Kasumi-1 (cell line): ENCODE measurements around the gene MYBBP1A.
A peak's percentile ranks its signal among the peaks of the same experiment; 100 is the strongest.
"Not testable (repeated sequence)": the region's sequence is repeated elsewhere in the genome, so short reads cannot be mapped to it uniquely, and the experiment has no call there.

Experiments used
- DNase-seq, 2 experiments: peaks; one replicate each; lab custom pipeline; 2025; lab: John Stamatoyannopoulos, UW

Gene MYBBP1A

DNA sequence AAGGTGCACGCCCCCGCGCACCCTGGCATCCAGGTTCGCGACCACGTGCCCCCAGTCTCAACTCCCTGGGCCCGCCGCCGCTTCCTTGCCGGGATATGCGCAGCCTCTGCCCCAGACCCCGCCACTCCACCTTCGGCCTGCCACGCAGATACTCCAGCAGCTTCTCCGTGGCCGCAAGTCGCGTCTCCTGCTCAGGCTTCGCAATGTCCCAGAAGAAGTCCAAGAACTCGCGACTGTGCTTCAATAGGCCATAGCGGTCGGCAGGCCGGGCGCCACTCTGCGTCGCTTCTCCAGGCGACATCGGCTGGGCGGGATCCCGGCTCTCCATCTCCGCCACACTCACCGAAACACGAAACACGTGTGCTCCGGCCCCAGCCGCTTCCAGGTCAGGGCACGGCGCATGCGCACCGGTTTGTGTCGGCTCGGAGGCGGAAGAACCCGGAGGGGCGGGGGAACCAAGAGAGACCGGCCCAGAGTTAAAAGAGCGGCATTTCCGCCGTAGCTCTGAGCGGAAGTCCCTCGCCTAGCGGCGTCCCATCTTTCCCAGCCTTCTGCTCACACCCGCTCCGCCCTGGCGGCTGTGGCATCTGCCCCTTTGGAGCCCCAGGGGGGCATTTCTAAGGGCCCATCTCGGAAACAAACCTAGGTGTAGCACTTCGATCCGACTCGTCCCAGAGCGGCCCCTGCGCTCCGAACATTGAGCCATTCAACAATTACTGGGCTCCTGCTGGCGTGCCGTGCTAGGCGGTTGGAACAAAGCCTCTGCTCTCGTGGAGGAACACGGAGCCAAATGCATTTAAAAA lies at the start of gene MYBBP1A:
TSS of gene MYBBP1A (minus strand) at position 388 of the 803 bp plus-strand sequence. CDS start at position 328, 60 bp downstream.
- peak; percentile 85 to 89 for DNase-seq

DNA sequence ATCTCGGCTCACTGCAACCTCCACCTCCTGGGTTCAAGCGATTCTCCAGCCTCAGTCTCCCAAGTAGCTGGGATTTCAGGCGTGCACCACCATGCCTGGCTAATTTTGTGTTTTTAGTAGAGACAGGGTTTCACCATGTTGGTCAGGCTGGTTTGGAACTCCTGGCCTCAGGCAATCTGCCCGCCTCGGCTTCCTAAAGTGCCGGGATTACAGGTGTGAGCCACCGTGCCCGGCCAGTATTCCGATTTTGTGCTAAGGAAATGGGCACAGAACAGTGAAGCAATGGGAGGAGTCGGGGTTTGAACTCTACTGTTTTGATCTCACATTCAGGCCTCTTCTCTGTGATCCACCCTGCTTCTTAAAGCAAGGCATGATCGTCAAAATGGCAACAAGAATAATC lies 49.6 kb upstream of the MYBBP1A start:
- not testable (repeated sequence) for DNase-seq

DNA sequence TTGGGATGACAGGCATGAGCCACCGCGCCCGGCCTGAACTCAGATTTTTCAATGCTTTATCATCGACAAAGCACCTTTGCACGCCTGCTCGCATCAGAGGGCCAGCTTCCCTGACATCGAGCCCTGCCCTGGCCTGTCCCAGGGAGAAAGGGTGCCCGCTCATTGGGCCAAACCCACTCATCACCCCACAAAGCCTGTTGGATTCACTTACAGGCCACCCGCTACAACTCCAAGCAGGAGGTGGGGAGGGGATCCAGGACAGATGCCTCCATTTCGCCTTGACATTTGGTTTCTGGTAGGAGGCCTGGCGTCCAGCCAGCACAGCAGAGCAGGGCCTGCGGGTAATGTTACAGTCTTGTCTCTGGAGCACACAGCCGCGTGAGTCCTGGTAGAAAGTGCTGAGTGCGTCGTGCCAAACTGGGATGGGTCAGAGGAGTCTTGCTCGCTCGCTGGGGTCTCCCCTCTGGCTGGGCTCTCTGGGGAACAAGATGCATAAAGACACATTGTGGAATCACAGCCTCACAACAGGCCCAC lies 49.0 kb upstream of the MYBBP1A start:
- DNase-seq, result no peak

DNA sequence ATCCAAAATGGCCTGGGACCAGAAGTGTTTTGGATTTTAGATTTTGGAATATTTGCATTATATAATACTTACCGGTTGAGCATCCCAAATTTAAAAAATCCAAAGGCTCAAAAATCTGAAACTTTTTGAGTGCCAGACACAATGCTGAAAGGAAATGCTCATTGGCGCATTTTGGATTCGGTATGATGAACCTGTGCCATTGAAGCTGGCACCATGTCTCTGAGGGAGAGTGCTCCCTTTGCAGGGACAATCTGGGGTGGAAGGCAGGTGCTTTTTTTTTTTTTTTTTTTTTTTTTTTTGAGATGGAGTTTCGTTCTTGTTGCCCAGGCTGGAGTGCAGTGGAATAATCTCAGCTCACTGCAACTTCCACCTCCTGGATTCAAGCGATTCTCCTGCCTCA lies 46.9 kb upstream of the MYBBP1A start:
- DNase-seq, result no peak

DNA sequence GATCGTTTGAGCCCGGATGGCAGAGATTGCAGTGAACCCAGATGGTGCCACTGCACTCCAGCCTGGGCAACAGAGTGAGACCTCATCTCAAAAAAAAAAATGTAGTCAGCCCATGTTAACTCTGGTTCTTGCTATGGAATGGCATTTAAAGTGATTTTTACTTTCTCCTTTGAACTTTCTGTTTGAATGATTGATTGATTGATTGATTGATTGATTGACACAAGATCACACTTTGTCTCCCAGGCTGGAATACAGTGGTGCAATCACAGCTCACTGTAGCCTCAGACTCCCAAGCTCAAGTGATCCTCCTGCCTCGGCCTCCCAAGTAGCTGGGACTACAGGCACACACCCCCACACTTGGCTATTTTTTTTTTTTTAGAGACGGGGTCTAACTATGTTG lies 46.1 kb upstream of the MYBBP1A start:
- DNase-seq, result no peak

GRCh38 chr17:4600563-4600962 lies 45.4 kb upstream of the MYBBP1A start:
- DNase-seq, result no peak

- DNase-seq, result no peak
Observed at GRCh38 chr17:4599505-4600281, 44.5 kb upstream of the MYBBP1A start.

GRCh38 chr17:4598776-4599504 lies 43.8 kb upstream of the MYBBP1A start:
- DNase-seq, result no peak

DNA sequence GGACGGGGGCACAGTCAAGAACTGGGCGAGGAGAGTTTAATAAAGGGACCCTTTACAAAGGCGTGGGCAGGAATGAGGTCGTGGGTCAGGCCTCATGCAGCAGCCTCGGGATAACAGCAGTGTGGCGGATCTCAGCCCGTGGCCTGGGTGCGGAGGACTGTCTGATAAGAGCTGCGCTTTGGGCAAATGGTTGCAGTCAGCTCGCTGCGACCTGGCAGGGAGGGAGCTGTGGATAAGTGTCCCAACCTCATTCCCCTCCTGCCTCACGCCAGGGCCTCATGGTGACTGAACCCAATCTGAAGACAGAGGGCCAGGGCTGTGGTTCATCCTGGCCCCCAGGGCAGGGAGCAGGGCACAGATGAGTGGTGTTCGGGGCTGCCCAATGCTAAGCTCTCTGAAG lies 42.8 kb upstream of the MYBBP1A start:
- no peak for DNase-seq

DNA sequence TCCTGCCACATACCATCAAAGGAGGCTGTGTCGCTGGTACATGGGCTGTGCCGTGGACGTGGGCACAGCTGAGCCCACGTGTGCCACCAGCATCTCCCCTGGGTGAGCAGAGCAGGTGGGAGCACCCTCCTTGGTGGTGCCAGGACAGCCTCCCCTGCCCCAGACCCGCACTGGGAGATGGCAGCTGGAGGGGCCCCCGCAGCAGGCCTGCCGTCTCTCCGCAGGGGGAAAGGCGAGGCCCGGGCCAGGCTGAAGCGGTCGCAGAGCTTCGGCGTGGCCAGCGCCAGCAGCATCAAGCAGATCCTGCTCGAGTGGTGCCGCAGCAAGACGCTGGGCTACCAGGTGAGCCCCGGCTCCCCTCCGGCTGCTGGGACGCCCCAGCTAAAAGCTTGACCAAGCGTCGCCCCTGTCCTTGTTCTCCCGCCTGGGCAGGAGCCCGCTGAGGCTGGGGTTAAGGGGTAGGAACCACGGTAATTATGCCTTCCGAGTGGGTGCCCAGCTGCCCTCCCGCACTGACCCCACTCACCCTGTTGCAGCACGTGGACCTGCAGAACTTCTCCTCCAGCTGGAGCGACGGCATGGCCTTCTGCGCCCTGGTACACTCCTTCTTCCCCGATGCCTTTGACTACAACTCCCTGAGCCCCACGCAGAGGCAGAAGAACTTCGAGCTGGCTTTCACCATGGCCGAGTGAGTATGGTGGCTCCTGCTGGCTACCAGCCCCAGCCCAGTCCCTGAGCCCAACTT lies 41.6 kb upstream of the MYBBP1A start:
- DNase-seq, result no peak

GRCh38 chr17:4595685-4596342 lies 40.6 kb upstream of the MYBBP1A start:
- DNase-seq, result not testable (repeated sequence)

DNA sequence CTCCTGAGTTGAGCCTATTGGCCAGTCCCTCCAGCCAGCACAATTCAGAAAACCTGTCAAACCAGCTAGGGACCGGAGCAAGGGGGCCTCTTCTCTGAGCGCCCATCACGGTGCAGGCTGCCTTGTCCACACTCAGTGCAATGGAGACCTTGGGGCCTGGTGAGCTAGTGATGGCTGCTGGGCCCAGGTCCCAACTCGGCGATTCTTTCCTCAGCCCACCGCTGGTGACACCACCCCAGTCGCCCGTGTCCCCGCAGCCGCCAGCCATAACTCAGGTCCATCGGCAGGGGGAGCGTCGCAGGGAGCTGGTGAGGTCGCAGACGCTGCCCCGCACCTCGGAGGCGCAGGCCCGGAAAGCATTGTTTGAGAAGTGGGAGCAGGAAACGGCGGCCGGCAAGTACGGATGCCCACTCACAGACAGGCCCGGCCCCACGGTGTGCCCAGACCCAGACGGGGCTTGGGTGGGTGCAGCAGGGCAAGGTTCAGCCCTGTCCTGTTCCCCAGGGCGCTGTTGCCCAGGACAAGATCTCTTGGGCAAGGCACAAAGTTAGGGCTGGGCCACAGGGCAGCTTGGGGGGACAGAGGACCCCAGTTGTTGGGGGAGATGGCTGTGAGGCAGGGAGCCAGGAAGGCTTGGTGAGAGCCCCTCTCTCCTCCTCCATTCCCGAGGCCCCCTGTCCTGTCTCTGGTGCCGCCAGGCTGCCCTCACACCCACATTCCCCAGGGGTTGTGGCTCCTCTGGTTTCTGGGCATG lies 39.9 kb upstream of the MYBBP1A start:
- no peak for DNase-seq

GRCh38 chr17:4594406-4594805 lies 39.2 kb upstream of the MYBBP1A start:
- no peak for DNase-seq

GRCh38 chr17:4593021-4593421 lies 37.8 kb upstream of the MYBBP1A start:
- DNase-seq, result no peak

GRCh38 chr17:4592240-4593005 lies 37.2 kb upstream of the MYBBP1A start:
- no peak for DNase-seq

DNA sequence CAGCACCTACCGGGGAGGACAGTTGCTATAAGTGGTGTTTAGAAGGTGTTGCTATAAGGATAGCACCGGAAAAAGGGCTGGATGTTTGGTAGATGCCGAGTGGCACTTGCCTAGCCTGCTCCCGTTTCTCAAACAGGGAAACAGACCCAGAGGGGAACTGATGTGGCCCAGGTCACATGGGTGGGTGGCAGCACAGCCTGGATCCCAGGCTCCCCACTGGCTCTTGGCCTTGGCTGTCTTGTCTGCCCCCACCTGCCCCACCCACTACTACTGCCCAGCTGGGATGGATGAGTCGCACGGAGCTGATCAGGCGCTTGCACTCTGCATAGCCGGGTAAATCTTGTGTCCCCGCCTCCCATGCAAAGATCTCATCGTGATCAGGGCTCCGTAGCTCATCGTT lies 36.3 kb upstream of the MYBBP1A start:
- DNase-seq, result no peak

- DNase-seq, result no peak
Observed at GRCh38 chr17:4590981-4591453, 35.8 kb upstream of the MYBBP1A start.

- peak in 1 of 2 experiments; percentile 1 for DNase-seq
Observed at GRCh38 chr17:4590042-4590441, 34.9 kb upstream of the MYBBP1A start.

GRCh38 chr17:4588898-4589625 lies 33.9 kb upstream of the MYBBP1A start:
- no peak for DNase-seq
